OCI-LY1 (cell line): ENCODE results near the gene HELZ2.

ENCODE experiments used
- H2AFZ ChIP-seq: fragments of 200-600 bp; sonication (generic), shearing (Covaris generic); 2 replicates; pipeline ENCODE4 v1.6.0; 2014; ENCODE audit warnings: antibody characterized with exemption, mild to moderate bottlenecking, low read length
- H3F3A ChIP-seq: fragments of 200-600 bp; sonication (generic), shearing (Covaris generic); 2 replicates; pipeline ENCODE4 v1.6.0; 2014; ENCODE audit warnings: mild to moderate bottlenecking, antibody characterized with exemption, low read length, moderate library complexity; ENCODE audit not compliant: insufficient read depth
- H3K27ac ChIP-seq: fragments of 200-600 bp; sonication (generic); 2 replicates; pipeline ENCODE4 v1.5.1; 2014; ENCODE audit warnings: low read length, mixed run types, mild to moderate bottlenecking, low read depth; ENCODE audit not compliant: poor library complexity, severe bottlenecking
- H3K27me3 ChIP-seq: fragments of 200-600 bp; sonication (generic); 2 replicates; pipeline ENCODE4 v1.6.0; 2014; ENCODE audit warnings: antibody characterized with exemption, mild to moderate bottlenecking, low read length, moderate library complexity; ENCODE audit not compliant: insufficient read depth
- H3K36me3 ChIP-seq: fragments of 200-600 bp; sonication (generic); 2 replicates; pipeline ENCODE4 v1.6.1; 2014; ENCODE audit warnings: mild to moderate bottlenecking, antibody characterized with exemption, low read length, moderate library complexity, mixed read lengths; ENCODE audit not compliant: insufficient read depth
- H3K4me1 ChIP-seq: fragments of 200-600 bp; sonication (generic); 2 replicates; pipeline ENCODE4 v1.5.1; 2014; ENCODE audit warnings: mild to moderate bottlenecking, low read length, moderate library complexity; ENCODE audit not compliant: insufficient read depth, severe bottlenecking
- H3K4me2 ChIP-seq: fragments of 200-600 bp; sonication (generic), shearing (Covaris generic); 2 replicates; pipeline ENCODE4 v1.6.1; 2014; ENCODE audit warnings: low read length
- H3K4me3 ChIP-seq: fragments of 200-600 bp; sonication (generic); 2 replicates; pipeline ENCODE4 v1.5.1; 2014; ENCODE audit warnings: low read length, low read depth, mild to moderate bottlenecking, mixed read lengths; ENCODE audit not compliant: poor library complexity, severe bottlenecking
- H3K79me2 ChIP-seq: fragments of 200-600 bp; shearing (Covaris generic); 2 replicates; pipeline ENCODE4 v1.6.1; 2016; ENCODE audit warnings: mixed run types, low read length, mixed read lengths; ENCODE audit not compliant: insufficient read depth
- H3K9ac ChIP-seq: fragments of 200-600 bp; sonication (generic), shearing (Covaris generic); 2 replicates; pipeline ENCODE4 v1.6.1; 2014; ENCODE audit warnings: mild to moderate bottlenecking, low read length, mixed read lengths
- H3K9me2 ChIP-seq: fragments of 200-600 bp; sonication (generic), shearing (Covaris generic); 2 replicates; pipeline ENCODE4 v1.6.1; 2014; ENCODE audit warnings: low read depth, mild to moderate bottlenecking, low read length, mixed read lengths
- H3K9me3 ChIP-seq: fragments of 200-600 bp; shearing (Covaris generic); 2 replicates; pipeline ENCODE4 v1.6.1; 2014; ENCODE audit warnings: low read length, mixed read lengths
- H4K20me1 ChIP-seq: fragments of 200-600 bp; sonication (generic), shearing (Covaris generic); 2 replicates; pipeline ENCODE4 v1.6.0; 2016; ENCODE audit warnings: mild to moderate bottlenecking, low read length; ENCODE audit not compliant: insufficient read depth
- EZH2 ChIP-seq: fragments of 200-600 bp; sonication (generic), shearing (Covaris generic); IDR thresholded peaks from 2 replicates; pipeline ENCODE4 v1.8.0; 2017; ENCODE audit warnings: borderline replicate concordance, mixed run types, mild to moderate bottlenecking, antibody characterized with exemption, low read length, moderate library complexity, mixed read lengths
- TF ChIP-seq, protein P1 (sequence below): fragments of 200-600 bp; sonication (generic), shearing (Covaris generic); IDR thresholded peaks from 2 replicates; pipeline ENCODE4 v1.5.1; 2017; ENCODE audit warnings: mild to moderate bottlenecking, antibody characterized with exemption, low read length, moderate library complexity, mixed read lengths

The HELZ2 gene

DNA sequence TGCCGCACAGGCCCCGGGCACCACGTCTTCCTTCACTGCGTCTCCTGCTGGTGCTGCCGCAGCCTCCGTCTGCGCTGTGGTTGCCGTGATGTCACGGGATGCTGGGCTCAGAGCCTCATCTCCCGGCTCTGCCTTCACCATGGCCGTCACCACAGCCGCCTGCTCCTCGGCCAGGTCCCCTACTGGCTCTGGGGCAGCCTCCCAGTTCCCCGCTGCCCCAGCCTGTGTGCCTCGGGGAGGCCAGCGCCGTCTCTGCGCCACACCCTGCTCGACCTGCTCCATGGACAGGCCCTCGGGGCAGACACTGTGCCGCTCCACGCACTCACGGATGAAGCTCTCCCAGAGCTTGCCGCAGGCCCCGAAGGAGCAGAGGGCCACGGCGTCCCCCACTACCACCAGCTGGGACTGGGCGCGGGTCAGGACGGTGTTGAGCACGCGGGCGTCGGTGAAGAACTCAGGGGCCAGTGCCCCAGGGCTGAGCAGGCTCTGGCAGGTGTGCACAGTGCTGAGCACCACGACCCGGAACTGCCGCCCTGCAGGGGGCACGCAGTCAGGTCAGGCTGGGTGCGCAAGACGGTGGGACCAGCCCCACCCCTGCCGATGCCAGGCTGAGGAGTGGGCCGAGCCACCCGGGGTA, 8.2 kb downstream of the HELZ2 start:
- Histone ChIP-seq H3K36me3 (no peaks in the 10 kb centered on the region), H3K9me3 (no peaks in the 10 kb centered on the region), H3K9ac (no peak overlapping the region), H3K4me3 (no peak overlapping the region), H3K4me2 (no peak overlapping the region), H3K4me1 (no peaks in the 10 kb centered on the region), H3K27ac (no peak overlapping the region), H4K20me1 (no peaks in the 10 kb centered on the region), H3K9me2 (no peaks in the 10 kb centered on the region), H2AFZ (no peak overlapping the region), H3K27me3 (peaks cover 13% of the 10 kb centered on the region; the same call in 1 of the 2 replicates), H3K79me2 (no peaks in the 10 kb centered on the region), H3F3A (no peaks in the 10 kb centered on the region)
- TF ChIP-seq, protein P1, sequence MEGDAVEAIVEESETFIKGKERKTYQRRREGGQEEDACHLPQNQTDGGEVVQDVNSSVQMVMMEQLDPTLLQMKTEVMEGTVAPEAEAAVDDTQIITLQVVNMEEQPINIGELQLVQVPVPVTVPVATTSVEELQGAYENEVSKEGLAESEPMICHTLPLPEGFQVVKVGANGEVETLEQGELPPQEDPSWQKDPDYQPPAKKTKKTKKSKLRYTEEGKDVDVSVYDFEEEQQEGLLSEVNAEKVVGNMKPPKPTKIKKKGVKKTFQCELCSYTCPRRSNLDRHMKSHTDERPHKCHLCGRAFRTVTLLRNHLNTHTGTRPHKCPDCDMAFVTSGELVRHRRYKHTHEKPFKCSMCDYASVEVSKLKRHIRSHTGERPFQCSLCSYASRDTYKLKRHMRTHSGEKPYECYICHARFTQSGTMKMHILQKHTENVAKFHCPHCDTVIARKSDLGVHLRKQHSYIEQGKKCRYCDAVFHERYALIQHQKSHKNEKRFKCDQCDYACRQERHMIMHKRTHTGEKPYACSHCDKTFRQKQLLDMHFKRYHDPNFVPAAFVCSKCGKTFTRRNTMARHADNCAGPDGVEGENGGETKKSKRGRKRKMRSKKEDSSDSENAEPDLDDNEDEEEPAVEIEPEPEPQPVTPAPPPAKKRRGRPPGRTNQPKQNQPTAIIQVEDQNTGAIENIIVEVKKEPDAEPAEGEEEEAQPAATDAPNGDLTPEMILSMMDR, result no peak
- TF ChIP-seq EZH2, result no peak

- Histone ChIP-seq H4K20me1 (no peaks in the 10 kb centered on the region), H3F3A (no peaks in the 10 kb centered on the region), H3K27me3 (peaks cover 13% of the 10 kb centered on the region; the same call in 1 of the 2 replicates), H3K36me3 (no peaks in the 10 kb centered on the region), H3K4me1 (no peaks in the 10 kb centered on the region), H3K9me2 (no peaks in the 10 kb centered on the region), H3K4me3 (no peak overlapping the region), H3K9ac (no peak overlapping the region), H2AFZ (no peak overlapping the region), H3K27ac (no peak overlapping the region), H3K9me3 (no peaks in the 10 kb centered on the region), H3K4me2 (no peak overlapping the region), H3K79me2 (no peaks in the 10 kb centered on the region)
- TF ChIP-seq, protein P1, result no peak
- TF ChIP-seq EZH2, result no peak
These were observed 8.9 kb downstream of the HELZ2 start for GRCh38 chr20:63565021-63565698.

- no peak overlapping the region for H2AFZ ChIP-seq
- no peaks in the 10 kb centered on the region for H4K20me1 ChIP-seq
- H3K4me1 ChIP-seq, result no peaks in the 10 kb centered on the region
- no peak overlapping the region for H3K4me2 ChIP-seq
- H3K27ac ChIP-seq, result no peak overlapping the region
- no peaks in the 10 kb centered on the region for H3K36me3 ChIP-seq
- no peak for TF ChIP-seq EZH2
- TF ChIP-seq, protein P1, result no peak
- no peaks in the 10 kb centered on the region for H3K79me2 ChIP-seq
- H3K9me3 ChIP-seq, result no peaks in the 10 kb centered on the region
- no peak overlapping the region for H3K4me3 ChIP-seq
- peaks cover 13% of the 10 kb centered on the region; the same call in 1 of the 2 replicates for H3K27me3 ChIP-seq
- no peak overlapping the region for H3K9ac ChIP-seq
- H3K9me2 ChIP-seq, result no peaks in the 10 kb centered on the region
- no peaks in the 10 kb centered on the region for H3F3A ChIP-seq
These were observed 9.8 kb downstream of the HELZ2 start for GRCh38 chr20:63564036-63564810.
